GM23338 (cell line): ENCODE measurements around the gene FNDC3B.

Experiments used
- CTCF ChIP-seq, 2 experiments: fragments of 200-600 bp in 1 of 2; sonication (generic) in 1 of 2; conservative IDR thresholded peaks; 2 replicates each; pipeline versions ENCODE4 v1.5.1 to v1.6.1; 2016 to 2017; ENCODE audit warnings: antibody characterized with exemption in 2 of 2, low read depth in 2 of 2, mild to moderate bottlenecking in 2 of 2, moderate library complexity in 1 of 2
- POLR2AphosphoS5 ChIP-seq: IDR thresholded peaks from 2 replicates; pipeline ENCODE4 v1.6.1; 2016; ENCODE audit warnings: antibody characterized with exemption, low read depth

GRCh38 chr3:172359996-172360395, 320.6 kb downstream of the FNDC3B start:
- TF ChIP-seq POLR2AphosphoS5 (no peak), CTCF (conservative IDR thresholded peaks at IDR 0.05; ENCODE audit: low read depth in 2 of 2) (no peak)
